Activated CD8-positive, alpha-beta T cell treated with anti-CD3 and anti-CD28 coated beads for 36 hours (primary cell): ENCODE data around the gene SFPQ. TPM values are rescaled to one million over a fixed set of nuclear protein-coding genes. Genes with fewer than 3 reads are reported as not detected.
"Not testable (repeated sequence)": the region's sequence is repeated elsewhere in the genome, so short reads cannot be mapped to it uniquely, and the experiment has no call there.

Experiments used
- ATAC-seq: fragments of 200-7000 bp; cut with Tn5 transposase; one replicate; pipeline ENCODE4 v1.10.0; 2021; ENCODE audit warnings: mild to moderate bottlenecking, moderate library complexity
- CTCF ChIA-PET: fragments of 350-600 bp; sonication (Branson Sonifier 250); formaldehyde crosslinking; loops from one replicate; lab custom pipeline; 2021; ENCODE audit warnings: antibody characterized with exemption; lab: Charles Lee
- POLR2A ChIA-PET: fragments of 350-600 bp; sonication (Branson Sonifier 250); formaldehyde crosslinking; loops from one replicate; lab custom pipeline; 2021; ENCODE audit warnings: antibody characterized with exemption; lab: Charles Lee
- DNase-seq: peaks from one replicate; pipeline ENCODE4 v3.0.0-alpha.2; 2020
- H3K27ac Mint-ChIP-seq: one replicate; pipeline ENCODE4 v1.8.0; 2021; ENCODE audit warnings: mild to moderate bottlenecking, mixed read lengths
- H3K27me3 Mint-ChIP-seq: one replicate; pipeline ENCODE4 v1.8.0; 2021; ENCODE audit warnings: mixed read lengths
- H3K36me3 Mint-ChIP-seq: one replicate; pipeline ENCODE4 v1.8.0; 2021; ENCODE audit warnings: low read depth, mixed read lengths
- H3K4me1 Mint-ChIP-seq: one replicate; pipeline ENCODE4 v1.8.0; 2021; ENCODE audit warnings: low read depth, mixed read lengths
- H3K4me3 Mint-ChIP-seq: one replicate; pipeline ENCODE4 v1.8.0; 2021; ENCODE audit warnings: mild to moderate bottlenecking, moderate library complexity, mixed read lengths
- H3K9me3 Mint-ChIP-seq: one replicate; pipeline ENCODE4 v1.8.0; 2021; ENCODE audit warnings: mixed read lengths
- CTCF ChIP-seq: fragments of 200-600 bp; IDR thresholded peaks from one replicate; pipeline ENCODE4 v1.8.0; 2022; ENCODE audit warnings: antibody characterized with exemption, mild to moderate bottlenecking
- intact Hi-C: fragments of 100-400 bp; cut with micrococcal nuclease; formaldehyde crosslinking; loops from one replicate; pipeline ENCODE4 v1.10.0; 2022
- total RNA-seq, 2 experiments: library from RNA; stranded (reverse); gene quantifications; one replicate each; pipeline ENCODE4 v1.2.3, GENCODE V29; 2021

The SFPQ gene
- total RNA-seq, 2 experiments from 2014 or later = 295 to 297 TPM

GRCh38 chr1:35143737-35144508 lies 49.0 kb downstream of the SFPQ start:
- ChIA-PET POLR2A (no interaction called here), CTCF (no interaction called here)
- Mint-ChIP-seq H3K27me3 (no peaks in the 10 kb centered on the region), H3K4me1 (peaks cover 10% of the 10 kb centered on the region), H3K27ac (no peak overlapping the region), H3K4me3 (no peak overlapping the region), H3K36me3 (no peaks in the 10 kb centered on the region), H3K9me3 (no peaks in the 10 kb centered on the region)
- DNase-seq = no peak
- intact Hi-C loops = no loop called here
- no peak for TF ChIP-seq CTCF
- no peak for ATAC-seq

GRCh38 chr1:35142728-35143127 lies 50.2 kb downstream of the SFPQ start:
- intact Hi-C loops, H3K27me3 Mint-ChIP-seq, DNase-seq, ATAC-seq, H3K36me3 Mint-ChIP-seq, H3K27ac Mint-ChIP-seq, H3K9me3 Mint-ChIP-seq, H3K4me3 Mint-ChIP-seq, H3K4me1 Mint-ChIP-seq: not testable (repeated sequence)
- ChIA-PET CTCF (interaction anchor here (1.3 kb wide), 2 partner anchors 12 to 158 kb away, joined by 3 to 4 read pairs; partner anchors contain the start of gene TMEM35B), POLR2A (interaction anchor here (1.3 kb wide), 1 partner anchor 37 kb away, joined by 3 read pairs; no protein-coding TSS in a partner anchor)

- H3K4me1 Mint-ChIP-seq, H3K27me3 Mint-ChIP-seq, H3K36me3 Mint-ChIP-seq, H3K27ac Mint-ChIP-seq, H3K4me3 Mint-ChIP-seq, intact Hi-C loops, DNase-seq, H3K9me3 Mint-ChIP-seq, ATAC-seq: not testable (repeated sequence)
- CTCF ChIA-PET = interaction anchor here (1.3 kb wide), 2 partner anchors 11 to 157 kb away, joined by 3 to 4 read pairs; partner anchors contain the start of gene TMEM35B
- POLR2A ChIA-PET = interaction anchor here (1.3 kb wide), 1 partner anchor 38 kb away, joined by 3 read pairs; no protein-coding TSS in a partner anchor
Observed at GRCh38 chr1:35142294-35142693, 50.7 kb downstream of the SFPQ start.

- H3K27me3 Mint-ChIP-seq, H3K4me3 Mint-ChIP-seq, DNase-seq, H3K36me3 Mint-ChIP-seq, H3K9me3 Mint-ChIP-seq, intact Hi-C loops, CTCF ChIA-PET, POLR2A ChIA-PET, H3K4me1 Mint-ChIP-seq, ATAC-seq, H3K27ac Mint-ChIP-seq: not testable (repeated sequence)
Observed at GRCh38 chr1:35137590-35137989, 55.4 kb downstream of the SFPQ start.

GRCh38 chr1:35136780-35137179 lies 56.2 kb downstream of the SFPQ start:
- no peak for TF ChIP-seq CTCF
- intact Hi-C loops = no loop called here
- POLR2A ChIA-PET = no interaction called here
- no peak for DNase-seq
- H3K4me3 Mint-ChIP-seq = no peak overlapping the region
- ATAC-seq = no peak
- no peaks in the 10 kb centered on the region for H3K36me3 Mint-ChIP-seq
- H3K27ac Mint-ChIP-seq = no peak overlapping the region
- H3K4me1 Mint-ChIP-seq = no peaks in the 10 kb centered on the region
- no peaks in the 10 kb centered on the region for H3K9me3 Mint-ChIP-seq
- no peaks in the 10 kb centered on the region for H3K27me3 Mint-ChIP-seq
- CTCF ChIA-PET = no interaction called here

Other genes starting within 250 kb of the SFPQ start
- 10 to 100 TPM; 19.4 to 19.5 TPM for gene TMEM35B, start 207.8 kb downstream of the SFPQ start, total RNA-seq
- 10 to 100 TPM; 11.4 to 11.6 TPM for gene ZMYM6, start 161.2 kb downstream of the SFPQ start, total RNA-seq
- 1 to 10 TPM; 6.8 to 8.9 TPM for gene ZMYM1, start 113.8 kb downstream of the SFPQ start, total RNA-seq
- gene ZMYM4, start 75.6 kb upstream of the SFPQ start, total RNA-seq = 10 to 100 TPM; 26.0 to 31.6 TPM